NCI-H69 (cell line): ENCODE measurements around the gene CDC37L1.

Experiments
- DNase-seq: peaks from one replicate; lab custom pipeline; 2025; lab: John Stamatoyannopoulos, UW

The CDC37L1 gene

DNA sequence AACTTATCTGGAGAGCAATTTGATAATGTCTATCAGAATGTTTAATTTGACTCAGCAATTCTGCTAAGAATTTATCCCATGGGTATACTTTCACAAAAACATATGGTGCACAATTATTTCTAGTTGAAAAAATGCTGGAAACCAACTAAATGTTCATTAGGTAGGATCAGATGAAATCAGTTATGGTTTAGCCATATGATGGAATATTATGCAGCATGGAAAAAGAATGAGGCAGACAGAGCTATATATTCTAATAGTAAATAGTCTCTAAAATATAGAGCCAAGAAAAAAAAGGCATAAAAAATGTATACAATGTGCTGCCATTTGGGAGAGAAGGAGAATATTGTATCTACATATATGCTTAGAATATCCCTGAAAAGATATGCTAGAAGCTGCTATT lies 9.5 kb upstream of the CDC37L1 start:
- DNase-seq: no peak

DNA sequence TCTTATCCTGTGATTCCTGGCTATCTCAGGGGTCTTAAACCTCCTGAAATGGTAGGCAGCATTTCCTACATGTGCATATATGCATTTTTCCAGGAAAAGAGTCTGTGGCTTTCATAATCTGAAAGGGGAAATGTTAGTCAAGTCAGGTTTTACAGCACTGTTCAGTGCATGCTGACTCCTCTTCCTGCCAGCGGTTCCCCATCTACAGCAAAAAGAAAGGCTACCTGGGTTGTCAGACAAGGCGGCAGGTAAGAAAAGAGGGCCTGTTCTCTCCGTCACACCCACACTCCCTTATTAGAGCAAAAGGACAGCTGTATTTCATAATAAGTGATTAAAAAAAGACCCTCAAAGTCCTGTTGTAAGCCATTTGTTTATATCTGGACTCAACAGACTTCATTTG lies 8.8 kb upstream of the CDC37L1 start:
- DNase-seq: no peak

DNA sequence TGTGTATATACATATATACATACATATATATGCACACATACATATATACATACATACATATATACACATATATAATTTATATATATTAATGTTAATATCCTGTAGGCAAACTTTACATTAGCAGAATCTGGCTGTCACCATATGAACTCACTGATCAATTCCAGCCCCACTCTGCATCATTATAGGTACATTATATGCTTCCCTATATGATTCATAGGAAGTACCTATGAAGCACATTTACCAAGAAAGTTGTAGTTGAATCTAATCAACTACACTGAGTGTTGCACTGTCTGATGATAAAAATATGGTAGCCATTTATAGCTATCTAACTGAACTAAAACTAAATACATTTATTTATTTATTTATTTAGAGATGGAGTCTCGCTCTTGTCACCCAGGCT lies 7.6 kb upstream of the CDC37L1 start:
- DNase-seq: no peak

DNA sequence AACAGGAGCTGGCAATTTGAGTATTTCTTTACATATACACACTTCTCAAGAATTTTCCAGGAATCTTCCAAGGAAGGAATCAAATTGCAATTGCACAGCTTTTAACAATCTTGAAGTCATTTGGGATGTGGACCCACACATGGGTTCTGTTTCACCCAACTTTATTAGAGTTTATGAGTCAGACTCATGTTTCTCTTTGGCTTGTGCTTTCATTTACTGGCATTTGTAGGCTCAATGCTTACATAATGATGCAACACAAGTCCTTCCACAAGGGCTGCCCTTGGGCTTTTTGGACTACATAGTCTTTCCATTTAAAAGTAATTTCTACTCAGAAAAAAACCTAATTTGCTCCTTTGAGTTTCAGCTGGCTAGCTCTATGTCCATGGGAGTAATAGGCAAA lies 4.6 kb upstream of the CDC37L1 start:
- peak; percentile 6 for DNase-seq

DNA sequence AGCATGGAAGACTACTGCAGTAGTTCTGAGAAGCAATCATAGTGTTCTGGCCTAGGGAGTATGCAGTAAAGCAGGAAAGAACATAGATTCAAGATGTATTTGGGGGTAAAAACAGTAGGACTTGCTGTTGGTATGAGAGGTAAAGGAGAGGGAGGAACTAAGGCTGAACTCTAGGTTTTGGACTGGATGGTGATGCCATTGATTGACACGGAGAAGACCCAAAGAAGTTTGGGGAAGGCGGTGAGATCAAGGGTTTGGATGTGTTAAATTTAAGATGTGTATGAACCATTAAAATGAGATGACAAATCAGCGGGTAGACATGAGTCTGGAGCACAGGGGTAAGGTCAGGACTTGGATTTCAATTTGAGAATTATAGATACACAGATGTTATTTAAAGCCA lies 2.0 kb upstream of the CDC37L1 start:
- no peak for DNase-seq

DNA sequence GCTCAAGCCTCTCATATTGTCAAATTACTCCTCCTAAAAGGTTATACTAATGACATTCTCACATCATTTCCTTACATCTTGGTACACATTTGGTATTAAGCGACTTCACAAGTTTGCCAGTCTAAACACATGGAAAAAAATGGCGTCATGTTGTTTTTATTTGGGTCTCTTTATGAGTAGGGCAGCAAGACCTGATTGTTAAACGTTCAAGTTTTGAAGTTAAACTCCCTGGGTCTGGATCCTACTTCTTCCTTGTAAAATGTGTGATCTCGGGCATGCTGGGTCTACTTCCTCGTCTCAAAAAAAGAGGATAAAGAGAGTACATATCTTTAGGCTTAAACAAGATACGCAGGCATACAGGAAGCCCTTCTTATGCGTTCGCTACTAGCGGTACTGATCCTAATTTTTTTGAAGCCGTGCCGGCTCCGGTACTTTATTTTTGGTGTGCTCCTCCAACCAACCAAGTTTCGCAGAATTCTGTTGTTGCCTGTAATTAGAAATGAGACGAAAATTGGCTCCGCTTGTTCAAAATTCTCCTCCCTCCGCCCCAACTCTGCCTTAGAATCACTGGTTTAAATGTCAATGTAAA lies 596 bp upstream of the CDC37L1 start:
- peak; percentile 68 for DNase-seq

DNA sequence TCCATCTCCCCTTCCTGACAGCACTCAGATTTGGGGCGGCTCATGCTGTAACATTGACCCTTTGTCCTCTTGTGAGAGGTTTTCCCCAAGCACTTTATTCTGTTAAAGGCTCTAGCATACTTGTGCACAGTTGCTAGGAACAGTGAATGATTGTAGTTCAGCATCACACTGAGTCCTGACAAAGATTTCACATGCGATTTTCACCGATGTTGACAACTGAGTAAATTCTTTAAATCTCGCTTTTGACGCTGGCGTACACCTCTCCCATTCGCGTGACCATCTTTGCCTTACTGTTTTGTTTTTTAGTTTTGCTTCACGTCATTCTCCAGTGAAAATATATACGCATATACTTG lies 780 bp downstream of the CDC37L1 start:
- DNase-seq: no peak

DNA sequence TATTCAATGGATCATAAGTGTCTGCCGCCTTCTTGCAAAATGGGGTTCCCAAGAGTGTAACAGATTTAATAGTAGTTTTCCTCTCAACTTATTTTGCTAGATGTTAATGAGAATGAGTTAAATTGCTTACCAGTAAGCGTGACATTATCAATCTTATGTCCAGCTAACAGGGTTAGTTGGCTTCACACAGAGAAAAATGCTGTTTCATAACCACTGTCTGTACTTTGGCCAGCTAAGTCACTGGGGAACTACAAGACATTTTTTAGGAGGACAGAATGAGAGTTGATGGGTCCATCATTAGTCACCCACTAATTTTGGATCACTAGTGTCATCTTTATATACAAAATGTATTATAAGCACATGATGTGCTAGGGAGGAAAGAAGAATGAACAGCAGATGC lies 1.4 kb downstream of the CDC37L1 start:
- DNase-seq: peak; percentile 18

DNA sequence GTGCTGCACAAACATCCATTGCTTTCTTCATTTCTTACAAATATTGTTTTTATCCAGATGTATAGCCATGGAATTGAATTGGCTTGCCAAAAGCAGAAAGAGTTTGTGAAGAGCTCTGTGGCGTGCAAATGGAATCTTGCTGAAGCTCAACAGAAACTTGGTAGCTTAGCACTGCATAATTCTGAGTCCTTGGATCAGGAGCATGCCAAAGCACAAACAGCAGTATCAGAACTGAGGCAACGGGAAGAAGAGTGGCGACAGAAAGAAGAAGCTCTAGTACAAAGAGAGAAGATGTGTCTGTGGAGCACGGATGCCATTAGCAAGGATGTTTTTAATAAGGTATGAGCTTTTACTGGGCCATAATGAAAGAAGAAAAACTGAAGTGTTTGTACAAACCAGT lies 5.5 kb downstream of the CDC37L1 start:
- no peak for DNase-seq

DNA sequence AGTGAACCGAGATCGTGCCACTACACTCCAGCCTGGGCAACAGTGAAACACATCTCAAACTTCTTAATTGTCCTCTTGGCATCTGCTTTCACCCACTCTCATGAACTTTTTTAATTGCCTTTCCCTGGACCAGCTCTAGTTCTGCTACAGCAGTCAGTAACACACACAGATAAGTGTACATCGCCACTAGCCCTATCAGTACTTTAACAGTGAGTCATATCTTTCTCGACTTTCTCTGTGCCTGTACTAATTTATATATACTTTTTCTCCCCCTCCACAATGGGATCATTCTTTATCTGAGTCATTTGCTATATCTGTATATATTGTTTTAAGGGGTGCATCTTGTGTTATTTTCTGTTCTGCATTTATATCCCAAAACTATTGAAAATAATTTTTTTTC lies 6.7 kb downstream of the CDC37L1 start:
- DNase-seq: no peak

DNA sequence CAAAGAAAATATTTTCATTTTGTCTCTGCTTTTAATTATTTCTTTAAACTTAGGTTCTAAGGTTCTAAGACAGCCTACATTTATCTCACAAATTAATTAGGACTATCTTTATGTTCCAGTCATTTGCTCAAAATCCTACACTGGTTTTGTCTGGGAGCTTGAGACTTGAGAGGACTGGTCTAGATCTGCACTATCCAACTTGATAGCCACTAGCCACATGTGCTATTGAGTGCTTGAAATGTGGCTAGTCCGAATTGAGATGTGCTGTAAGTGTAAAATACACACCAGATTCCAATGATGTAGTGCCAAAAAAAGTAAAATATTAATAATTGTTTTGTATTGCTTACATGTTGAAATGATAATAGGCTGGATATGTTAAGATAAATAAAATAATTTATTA lies 7.2 kb downstream of the CDC37L1 start:
- no peak for DNase-seq

DNA sequence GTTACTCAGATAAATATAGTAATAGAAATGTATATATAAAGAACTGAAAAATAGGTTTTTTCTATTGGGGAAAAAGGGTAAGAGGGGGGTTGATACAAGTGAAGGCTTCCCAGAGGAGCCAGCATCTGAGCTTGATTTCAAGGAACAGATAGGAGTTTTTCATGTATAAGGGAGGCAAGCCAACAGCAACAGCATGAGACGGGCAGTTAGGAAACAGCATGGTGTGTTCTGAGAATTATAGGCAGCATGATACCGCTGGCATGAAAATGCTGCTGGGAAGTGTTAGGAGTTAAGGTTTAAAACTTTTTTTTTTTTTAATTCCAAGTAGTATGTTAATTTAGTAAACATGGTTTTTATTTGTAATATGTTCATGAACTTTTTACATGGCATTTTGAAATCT lies 9.7 kb downstream of the CDC37L1 start:
- DNase-seq: no peak

DNA sequence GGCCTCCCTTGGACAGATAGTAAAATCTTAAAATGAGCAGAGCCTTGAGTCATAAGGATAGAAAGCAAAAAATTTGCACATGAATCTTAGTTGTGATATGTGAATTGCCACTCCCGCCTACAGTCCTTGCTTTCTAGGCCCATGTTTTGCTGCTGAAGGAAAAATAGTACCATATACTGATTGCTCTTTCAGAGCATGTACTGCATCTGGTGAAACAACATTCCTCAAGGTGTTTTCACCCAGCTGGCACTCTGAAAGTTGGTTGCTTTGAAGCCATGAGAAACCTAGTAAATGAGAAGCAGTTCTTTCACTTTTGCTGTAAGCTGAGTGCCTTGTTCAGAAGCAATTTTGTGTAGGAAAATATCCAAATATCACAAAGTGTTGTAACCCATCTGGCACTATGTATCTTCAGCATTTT lies 10.3 kb downstream of the CDC37L1 start:
- DNase-seq: no peak

DNA sequence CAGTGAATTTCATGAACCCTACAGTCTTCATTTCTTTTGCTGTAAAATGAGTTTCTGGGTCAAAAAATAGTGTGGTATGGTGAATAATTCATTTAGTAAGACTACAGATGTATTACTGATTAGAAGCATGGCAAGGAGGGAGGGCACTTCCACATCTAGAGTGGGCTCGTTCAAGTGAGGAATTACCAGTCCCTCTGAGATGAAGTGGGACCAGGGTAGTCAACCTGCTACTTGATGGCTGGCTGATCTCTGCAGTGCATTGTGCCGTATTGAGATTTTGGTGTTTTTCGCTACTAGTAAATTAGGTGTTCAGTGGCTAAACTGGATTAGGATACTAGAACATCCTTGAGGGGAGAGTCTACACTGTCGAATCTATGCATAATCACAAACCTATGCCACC lies 10.8 kb downstream of the CDC37L1 start:
- DNase-seq: no peak

DNA sequence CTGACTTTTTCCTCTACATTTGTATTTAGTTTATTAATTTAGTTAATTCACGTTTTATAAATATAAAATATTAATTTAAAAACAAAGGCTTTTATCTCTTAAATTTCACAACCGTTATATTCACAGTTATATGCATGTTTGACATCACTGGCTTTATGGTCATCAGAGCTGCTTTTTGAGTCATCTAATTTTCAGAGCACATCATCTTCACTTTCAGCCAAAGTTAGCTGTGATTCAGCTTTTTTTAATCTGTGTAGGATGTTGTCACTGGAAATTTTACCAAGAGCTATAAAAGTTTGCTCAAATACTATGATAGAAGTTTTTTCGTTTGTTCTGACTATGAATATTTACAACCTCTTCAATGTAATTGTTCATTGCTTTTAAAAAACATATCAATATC lies 12.4 kb downstream of the CDC37L1 start:
- DNase-seq: no peak

DNA sequence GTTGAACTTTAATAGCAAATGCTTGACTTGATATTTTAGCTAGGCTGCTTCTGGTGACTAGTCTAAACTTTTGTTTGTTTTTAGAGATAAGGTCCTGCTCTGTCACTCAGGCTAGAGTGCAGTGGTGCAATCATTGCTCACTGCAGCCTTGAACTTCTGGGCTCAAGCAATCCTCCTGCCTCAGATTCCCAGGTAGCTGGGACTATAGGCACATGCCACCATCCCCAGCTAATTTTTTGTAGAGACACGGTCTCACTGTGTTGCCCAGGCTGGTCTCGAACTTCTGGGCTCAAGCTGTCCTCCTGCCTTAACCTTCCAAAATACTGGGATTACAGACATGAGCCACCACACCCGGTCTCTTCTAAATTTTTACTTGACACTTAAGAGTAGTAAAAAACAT lies 20.7 kb downstream of the CDC37L1 start:
- DNase-seq: no peak

DNA sequence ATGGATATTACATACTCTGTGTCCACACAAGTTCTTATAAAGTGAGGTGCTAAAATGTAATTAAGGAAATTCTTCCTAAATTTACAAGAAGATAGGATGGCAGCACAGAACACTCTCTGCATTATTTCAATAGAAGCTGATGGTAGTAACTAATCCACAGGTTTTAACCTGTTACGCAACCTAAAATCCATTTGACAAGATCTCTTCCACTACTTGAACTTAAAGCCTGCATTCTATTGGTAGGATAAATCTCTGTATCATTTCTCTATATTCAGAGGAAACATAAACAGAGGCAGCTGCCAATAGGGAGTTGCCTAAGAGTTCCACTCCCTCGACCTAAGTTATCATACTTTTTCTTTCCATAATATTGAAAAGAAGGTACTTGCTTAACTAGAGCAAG lies 21.6 kb downstream of the CDC37L1 start:
- no peak for DNase-seq

DNA sequence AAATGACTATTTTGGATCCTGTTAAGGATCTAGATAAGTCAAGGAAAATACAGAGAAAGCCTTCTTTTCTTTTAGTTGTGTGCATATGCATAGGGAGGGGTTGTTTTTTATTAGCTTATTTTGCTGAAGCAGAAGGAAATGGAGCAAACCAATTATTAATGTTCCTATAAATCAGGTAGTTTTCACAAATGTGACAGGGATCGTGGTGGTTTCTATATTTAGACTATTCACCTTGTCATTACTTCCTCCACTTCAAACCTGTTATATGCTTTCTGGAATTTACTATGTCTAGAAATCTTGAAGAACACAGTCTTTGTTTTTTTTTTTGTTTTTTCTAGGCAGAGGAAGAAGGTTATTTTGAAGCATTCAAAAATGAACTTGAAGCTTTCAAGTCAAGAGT lies 22.2 kb downstream of the CDC37L1 start:
- DNase-seq: no peak

DNA sequence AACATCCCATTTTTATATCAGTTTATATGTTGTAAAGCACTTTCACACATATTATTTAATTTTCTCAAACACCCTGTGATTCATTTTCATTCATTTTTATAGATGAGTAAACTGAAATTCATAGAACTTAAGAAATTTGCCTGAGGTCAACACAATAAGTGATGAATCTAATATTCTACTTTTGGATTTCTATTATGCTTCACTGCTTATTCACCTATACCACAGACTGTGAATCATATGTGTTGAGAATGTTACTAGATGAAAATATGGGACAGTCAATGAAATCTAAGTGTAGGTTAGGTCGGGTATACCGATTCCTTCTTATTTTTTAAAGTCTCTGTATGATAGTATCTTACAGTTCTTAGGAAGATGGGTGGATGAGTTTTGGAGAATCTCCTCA lies 24.8 kb downstream of the CDC37L1 start:
- DNase-seq: no peak

DNA sequence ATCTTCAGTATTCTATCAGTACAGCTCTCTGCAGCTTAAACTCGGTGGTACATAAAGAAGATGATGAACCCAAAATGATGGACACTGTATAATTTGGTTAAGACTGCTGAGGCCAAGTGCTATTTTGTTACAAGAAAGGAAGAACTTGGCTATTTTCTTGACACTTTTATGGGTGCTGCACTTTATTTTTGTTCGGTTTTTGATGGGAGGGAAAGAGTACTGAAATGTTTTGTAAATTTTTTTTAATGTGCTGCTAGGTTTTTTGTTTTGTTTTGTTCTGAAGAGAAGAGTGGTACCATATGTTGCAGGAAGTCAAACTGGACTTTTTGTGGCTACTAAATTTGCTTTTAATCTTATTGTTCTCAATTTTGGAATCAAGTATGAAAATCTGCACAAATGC lies 26.7 kb downstream of the CDC37L1 start:
- no peak for DNase-seq

DNA sequence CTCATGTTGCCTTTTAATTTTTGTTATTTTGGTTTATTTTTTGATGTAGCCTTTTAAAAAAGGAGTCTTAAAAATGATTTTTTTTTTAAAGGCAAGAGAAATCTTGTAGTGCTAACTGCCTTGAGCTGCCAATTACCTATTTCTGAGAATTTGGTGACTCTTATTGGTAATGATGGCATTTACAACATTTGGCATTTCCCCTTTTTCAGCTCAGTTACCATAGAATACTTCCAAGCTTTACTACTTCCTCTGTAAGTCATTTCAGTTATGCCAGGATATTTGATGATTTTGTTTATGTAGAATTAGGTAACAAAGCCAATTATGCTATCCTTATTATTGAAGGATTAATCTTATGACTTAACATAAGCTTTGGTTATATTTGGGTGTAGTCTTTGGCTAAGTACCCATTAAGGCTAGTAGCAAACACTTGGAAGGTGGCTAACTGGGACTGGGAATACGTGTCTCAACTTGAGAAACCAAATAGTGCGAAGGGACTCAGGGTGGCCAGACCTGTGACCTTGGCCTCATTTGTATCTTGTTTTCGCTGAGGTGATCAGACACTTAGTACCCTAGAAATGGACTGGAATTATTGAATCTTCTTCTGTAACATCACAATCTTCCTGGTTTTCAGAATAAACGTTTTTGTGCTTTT lies 27.7 kb downstream of the CDC37L1 start:
- no peak for DNase-seq

DNA sequence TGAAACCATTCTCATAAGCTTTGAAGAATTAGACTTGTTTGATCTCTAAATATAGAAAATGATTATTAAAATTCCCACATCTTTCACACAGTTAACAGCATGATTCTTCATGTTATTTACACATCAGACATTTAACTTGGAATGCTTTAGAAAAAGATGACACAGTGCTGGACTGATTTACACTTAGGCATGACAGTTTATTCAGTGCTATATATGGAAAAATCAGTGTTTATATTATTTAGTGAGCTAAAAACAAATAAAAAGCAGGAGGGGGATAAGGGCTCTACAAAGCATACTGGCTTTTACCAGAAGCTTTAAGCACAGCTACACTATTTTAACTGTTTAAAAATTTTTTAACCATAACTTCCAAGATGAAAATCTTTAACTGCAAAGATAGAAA lies 30.0 kb downstream of the CDC37L1 start:
- no peak for DNase-seq

DNA sequence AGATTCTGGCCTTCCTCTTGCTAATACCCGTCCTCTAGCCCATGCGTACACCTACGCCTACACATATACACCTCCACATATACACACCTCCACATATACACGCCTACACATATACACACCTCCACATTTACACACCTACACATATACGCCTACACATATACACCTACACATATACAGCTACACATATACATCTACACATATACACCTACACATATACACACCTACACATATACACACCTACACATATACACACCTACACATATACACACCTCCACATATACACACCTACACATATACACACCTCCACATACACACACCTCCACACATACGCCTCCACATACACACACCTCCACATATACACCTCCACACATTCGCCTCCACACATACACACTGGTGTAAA lies 34.5 kb downstream of the CDC37L1 start:
- DNase-seq: no peak

DNA sequence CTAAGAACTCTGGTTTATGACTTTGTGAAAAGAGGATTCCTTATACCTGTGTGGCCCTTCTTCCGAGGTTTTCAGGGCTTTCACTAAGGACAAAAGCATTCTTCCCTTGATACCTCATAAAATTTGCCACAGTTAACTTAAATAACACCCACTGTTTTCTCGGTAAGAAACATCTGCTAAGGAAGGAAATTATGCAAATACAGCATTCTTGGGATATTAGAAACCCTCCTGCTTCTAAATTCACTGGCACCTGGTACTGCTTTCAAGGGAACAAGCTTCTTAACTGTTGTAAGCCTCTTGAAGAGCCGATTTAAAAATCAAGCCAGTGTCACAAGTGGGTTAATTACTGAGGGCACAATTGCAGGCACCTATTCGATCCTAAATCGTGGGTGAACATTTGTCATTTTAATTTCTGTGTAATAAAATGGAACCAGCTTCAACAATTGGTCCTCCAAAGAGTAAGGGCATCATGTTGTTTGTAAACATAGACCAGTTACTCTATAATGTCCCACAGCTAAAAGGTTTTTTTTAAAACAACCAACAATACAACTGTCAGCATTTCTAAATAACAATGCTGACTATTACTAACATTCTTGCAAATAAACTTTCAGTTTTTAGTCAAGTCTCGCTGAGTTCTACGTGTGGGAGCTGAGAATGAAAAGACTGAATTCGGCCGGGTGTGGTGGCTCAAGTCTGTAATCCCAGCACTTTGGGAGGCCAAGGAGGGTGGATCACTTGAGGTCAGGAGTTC lies 35.1 kb downstream of the CDC37L1 start:
- peak; percentile 7 for DNase-seq
